T-helper 2 cell treated with Interferon-gamma antibody and Interleukin-4, amounts not matched to agents 100 ng/mL and 5 ng/mL, for 36 hours (primary cell): ENCODE measurements around the gene TBC1D16. TPM values are rescaled to one million over a fixed set of nuclear protein-coding genes. Genes with fewer than 3 reads are reported as not detected.
"Not testable (repeated sequence)": the region's sequence is repeated elsewhere in the genome, so short reads cannot be mapped to it uniquely, and the experiment has no call there.

ENCODE experiments used
- intact Hi-C: fragments of 100-400 bp; cut with micrococcal nuclease; formaldehyde crosslinking; loops from one replicate; pipeline ENCODE4 v1.15.1; 2023
- total RNA-seq: library from RNA; stranded (reverse); gene quantifications from 2 replicates; pipeline ENCODE4 v1.2.3, GENCODE V29; 2022

TBC1D16 gene
- total RNA-seq, 1 donor from 2014 or later, result 0.80 TPM

- intact Hi-C loops, result no loop called here
These were observed 57.7 kb downstream of the TBC1D16 start for GRCh38 chr17:79977708-79978547.

GRCh38 chr17:79977161-79977631 lies 58.5 kb downstream of the TBC1D16 start:
- intact Hi-C loops, result no loop called here

GRCh38 chr17:79976451-79976850 lies 59.2 kb downstream of the TBC1D16 start:
- intact Hi-C loops, result no loop called here

GRCh38 chr17:79975498-79976134 lies 60.1 kb downstream of the TBC1D16 start:
- intact Hi-C loops, result no loop called here

- intact Hi-C loops, result no loop called here
These were observed 60.8 kb downstream of the TBC1D16 start for GRCh38 chr17:79974566-79975497.

GRCh38 chr17:79971651-79972050 lies 64.0 kb downstream of the TBC1D16 start:
- intact Hi-C loops, result no loop called here

GRCh38 chr17:79970576-79971068 lies 65.0 kb downstream of the TBC1D16 start:
- intact Hi-C loops, result no loop called here

GRCh38 chr17:79969906-79970305 lies 65.8 kb downstream of the TBC1D16 start:
- intact Hi-C loops, result no loop called here

GRCh38 chr17:79968116-79968515 lies 67.6 kb downstream of the TBC1D16 start:
- intact Hi-C loops, result no loop called here

- intact Hi-C loops, result no loop called here
These were observed 69.0 kb downstream of the TBC1D16 start for GRCh38 chr17:79966681-79967080.

- intact Hi-C loops, result no loop called here
These were observed 69.9 kb downstream of the TBC1D16 start for GRCh38 chr17:79965806-79966205.

GRCh38 chr17:79962467-79962866 lies 73.2 kb downstream of the TBC1D16 start:
- intact Hi-C loops, result not testable (repeated sequence)

- intact Hi-C loops, result not testable (repeated sequence)
These were observed 74.1 kb downstream of the TBC1D16 start for GRCh38 chr17:79961567-79961966.

- intact Hi-C loops, result no loop called here
These were observed 74.7 kb downstream of the TBC1D16 start for GRCh38 chr17:79960788-79961522.

GRCh38 chr17:79959042-79959441 lies 76.6 kb downstream of the TBC1D16 start:
- intact Hi-C loops, result no loop called here

GRCh38 chr17:79956853-79957252 lies 78.8 kb downstream of the TBC1D16 start:
- intact Hi-C loops, result no loop called here

- intact Hi-C loops, result not testable (repeated sequence)
These were observed 79.3 kb downstream of the TBC1D16 start for GRCh38 chr17:79956441-79956735.

- intact Hi-C loops, result no loop called here
These were observed 79.8 kb downstream of the TBC1D16 start for GRCh38 chr17:79955691-79956440.

GRCh38 chr17:79955167-79955549 lies 80.5 kb downstream of the TBC1D16 start:
- intact Hi-C loops, result no loop called here
